ENCODE data around the gene SKAP2.

SKAP2 gene

GRCh38 chr7:26664735-26665416 is 199.5 kb downstream of the SKAP2 start:
- no peak for DNase-seq (ENCODE audit: low read depth in 2 of 2)

GRCh38 chr7:26664274-26664673 is 200.1 kb downstream of the SKAP2 start:
- DNase-seq (ENCODE audit: low read depth in 2 of 2), result no peak

- no peak for DNase-seq (ENCODE audit: low read depth in 2 of 2)
These were observed 200.5 kb downstream of the SKAP2 start for GRCh38 chr7:26663874-26664273.

GRCh38 chr7:26662646-26663045 is 201.7 kb downstream of the SKAP2 start:
- DNase-seq (ENCODE audit: low read depth in 2 of 2), result no peak

- no peak for DNase-seq (ENCODE audit: low read depth in 2 of 2)
These were observed 205.3 kb downstream of the SKAP2 start for GRCh38 chr7:26659121-26659520.

GRCh38 chr7:26658389-26659084 is 205.9 kb downstream of the SKAP2 start:
- no peak for DNase-seq (ENCODE audit: low read depth in 2 of 2)

GRCh38 chr7:26657686-26658388 is 206.6 kb downstream of the SKAP2 start:
- DNase-seq (ENCODE audit: low read depth in 2 of 2), result no peak

- no peak for DNase-seq (ENCODE audit: low read depth in 2 of 2)
These were observed 207.2 kb downstream of the SKAP2 start for GRCh38 chr7:26657206-26657641.

- no peak for DNase-seq (ENCODE audit: low read depth in 2 of 2)
These were observed 207.7 kb downstream of the SKAP2 start for GRCh38 chr7:26656735-26657134.

GRCh38 chr7:26655781-26656180 is 208.6 kb downstream of the SKAP2 start:
- no peak for DNase-seq (ENCODE audit: low read depth in 2 of 2)

- no peak for DNase-seq (ENCODE audit: low read depth in 2 of 2)
These were observed 210.7 kb downstream of the SKAP2 start for GRCh38 chr7:26653430-26654399.

GRCh38 chr7:26652401-26653100 is 211.8 kb downstream of the SKAP2 start:
- DNase-seq (ENCODE audit: low read depth in 2 of 2), result no peak

- DNase-seq (ENCODE audit: low read depth in 2 of 2), result no peak
These were observed 214.3 kb downstream of the SKAP2 start for GRCh38 chr7:26650103-26650502.

- DNase-seq (ENCODE audit: low read depth in 2 of 2), result no peak
These were observed 215.0 kb downstream of the SKAP2 start for GRCh38 chr7:26649388-26649787.

- DNase-seq (ENCODE audit: low read depth in 2 of 2), result no peak
These were observed 215.8 kb downstream of the SKAP2 start for GRCh38 chr7:26648554-26648953.

GRCh38 chr7:26646336-26647048 is 217.9 kb downstream of the SKAP2 start:
- no peak for DNase-seq (ENCODE audit: low read depth in 2 of 2)

GRCh38 chr7:26645121-26645520 is 219.3 kb downstream of the SKAP2 start:
- DNase-seq (ENCODE audit: low read depth in 2 of 2), result no peak

- no peak for DNase-seq (ENCODE audit: low read depth in 2 of 2)
These were observed 222.0 kb downstream of the SKAP2 start for GRCh38 chr7:26642416-26642815.

GRCh38 chr7:26639695-26640094 is 224.7 kb downstream of the SKAP2 start:
- DNase-seq (ENCODE audit: low read depth in 2 of 2), result no peak

- no peak for DNase-seq (ENCODE audit: low read depth in 2 of 2)
These were observed 225.3 kb downstream of the SKAP2 start for GRCh38 chr7:26639111-26639510.

All from stimulated activated CD4-positive, alpha-beta T cell treated with anti-CD3 and anti-CD28 coated beads, Interleukin-1b, Interleukin-23, amount 100 ng/mL, for 1 hour (primary cell).